ENCODE measurements around the gene ATG2B. TPM values are rescaled to one million over a fixed set of nuclear protein-coding genes. Genes with fewer than 3 reads are reported as not detected.
A peak's percentile ranks its signal among the peaks of the same experiment; 100 is the strongest.

ATG2B gene
- total RNA-seq, 1 donor from 2014 or later: 27.5 TPM

DNA sequence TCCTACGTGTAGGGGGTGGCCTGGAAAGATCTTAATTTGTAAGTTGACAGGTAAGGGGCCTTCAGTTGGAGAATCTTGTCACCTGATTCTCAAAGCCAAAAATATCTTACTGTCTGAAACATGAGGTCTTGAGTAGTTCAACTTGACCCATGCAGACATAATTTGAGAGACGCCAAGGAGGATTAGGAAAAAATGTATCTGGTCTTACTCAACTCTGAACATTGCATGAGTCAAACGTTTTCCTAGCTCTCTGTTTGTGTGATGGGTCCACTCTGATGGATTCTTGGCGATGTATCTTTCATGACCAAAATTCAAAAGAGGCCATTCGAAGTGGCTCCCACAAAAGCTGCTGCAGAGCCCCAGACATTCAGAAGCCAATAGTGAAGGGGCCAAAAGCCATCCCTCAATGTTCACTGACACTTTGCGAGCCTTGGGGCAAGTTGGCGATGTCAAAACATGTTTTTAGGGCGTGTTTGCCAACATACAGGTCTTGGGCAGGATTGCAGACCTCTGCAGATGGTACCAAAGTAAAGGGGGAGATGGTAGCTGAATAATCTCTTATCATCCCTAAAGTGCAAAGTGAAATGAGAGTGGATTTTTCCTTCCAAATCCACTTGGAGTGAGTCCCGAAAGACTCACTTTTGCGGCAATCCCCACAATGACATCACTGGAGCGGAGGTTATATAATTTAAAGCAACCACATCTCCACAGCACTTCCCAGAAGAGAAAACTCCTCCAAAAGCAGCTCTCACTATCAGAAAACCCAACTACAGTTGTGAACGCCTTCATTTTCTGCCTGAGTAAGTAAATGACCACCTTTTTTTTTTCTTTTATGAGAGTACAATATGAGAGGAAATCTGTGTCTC is 107.4 kb downstream of the ATG2B start, which contains the start of gene BDKRB1:
TSS of gene BDKRB1 (plus strand) at position 710 of the 866 bp plus-strand sequence. CDS start 7,473 bp downstream, outside the sequence.
- H3K27ac Mint-ChIP-seq (ENCODE audit: unreplicated experiment): no peak within 1 kb of the TSS
- peaks cover 7% of the 10 kb centered on the region for H3K9me3 Mint-ChIP-seq (ENCODE audit: unreplicated experiment)
- TF ChIP-seq, protein P1, sequence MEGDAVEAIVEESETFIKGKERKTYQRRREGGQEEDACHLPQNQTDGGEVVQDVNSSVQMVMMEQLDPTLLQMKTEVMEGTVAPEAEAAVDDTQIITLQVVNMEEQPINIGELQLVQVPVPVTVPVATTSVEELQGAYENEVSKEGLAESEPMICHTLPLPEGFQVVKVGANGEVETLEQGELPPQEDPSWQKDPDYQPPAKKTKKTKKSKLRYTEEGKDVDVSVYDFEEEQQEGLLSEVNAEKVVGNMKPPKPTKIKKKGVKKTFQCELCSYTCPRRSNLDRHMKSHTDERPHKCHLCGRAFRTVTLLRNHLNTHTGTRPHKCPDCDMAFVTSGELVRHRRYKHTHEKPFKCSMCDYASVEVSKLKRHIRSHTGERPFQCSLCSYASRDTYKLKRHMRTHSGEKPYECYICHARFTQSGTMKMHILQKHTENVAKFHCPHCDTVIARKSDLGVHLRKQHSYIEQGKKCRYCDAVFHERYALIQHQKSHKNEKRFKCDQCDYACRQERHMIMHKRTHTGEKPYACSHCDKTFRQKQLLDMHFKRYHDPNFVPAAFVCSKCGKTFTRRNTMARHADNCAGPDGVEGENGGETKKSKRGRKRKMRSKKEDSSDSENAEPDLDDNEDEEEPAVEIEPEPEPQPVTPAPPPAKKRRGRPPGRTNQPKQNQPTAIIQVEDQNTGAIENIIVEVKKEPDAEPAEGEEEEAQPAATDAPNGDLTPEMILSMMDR (IDR thresholded peaks at IDR 0.05; ENCODE audit: partially characterized antibody, unreplicated experiment): no peak
- no peak within 1 kb of the TSS for H3K4me3 Mint-ChIP-seq (ENCODE audit: unreplicated experiment)
- peaks cover 7% of the 10 kb centered on the region for H3K4me1 Mint-ChIP-seq (ENCODE audit: low read depth, unreplicated experiment)
- no peak for DNase-seq
- peaks cover 10% of the 10 kb centered on the region for H3K36me3 Mint-ChIP-seq (ENCODE audit: unreplicated experiment)
- peaks cover 4% of the 10 kb centered on the region for H3K27me3 Mint-ChIP-seq (ENCODE audit: unreplicated experiment)

DNA sequence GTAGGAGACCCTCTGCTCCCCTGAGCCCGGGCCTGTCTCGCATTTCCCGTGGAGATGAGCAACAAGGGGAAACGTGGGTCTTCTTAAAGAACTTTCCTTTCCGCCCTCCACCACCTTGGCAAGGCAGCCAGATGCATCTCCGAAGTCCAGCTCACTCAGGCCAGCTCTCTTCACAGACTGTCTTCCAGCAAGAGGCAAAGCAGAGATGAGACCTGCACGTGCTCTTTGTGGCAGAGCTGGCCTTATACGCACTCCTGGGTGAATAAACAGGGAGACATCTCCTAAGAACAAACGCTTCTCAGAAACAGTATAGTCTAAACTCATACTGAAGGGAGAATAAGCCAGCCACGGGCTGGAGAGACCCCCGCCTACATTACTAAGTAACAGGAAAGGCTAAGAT is 108.5 kb downstream of the ATG2B start:
- TF ChIP-seq, protein P1 (IDR thresholded peaks at IDR 0.05; ENCODE audit: partially characterized antibody, unreplicated experiment): no peak
- Mint-ChIP-seq H3K36me3 (ENCODE audit: unreplicated experiment) (peaks cover 8% of the 10 kb centered on the region), H3K9me3 (ENCODE audit: unreplicated experiment) (peaks cover 7% of the 10 kb centered on the region), H3K4me1 (ENCODE audit: low read depth, unreplicated experiment) (peaks cover 7% of the 10 kb centered on the region), H3K27me3 (ENCODE audit: unreplicated experiment) (peaks cover 4% of the 10 kb centered on the region), H3K27ac (ENCODE audit: unreplicated experiment) (no peak overlapping the region), H3K4me3 (ENCODE audit: unreplicated experiment) (no peak overlapping the region)
- DNase-seq: no peak

DNA sequence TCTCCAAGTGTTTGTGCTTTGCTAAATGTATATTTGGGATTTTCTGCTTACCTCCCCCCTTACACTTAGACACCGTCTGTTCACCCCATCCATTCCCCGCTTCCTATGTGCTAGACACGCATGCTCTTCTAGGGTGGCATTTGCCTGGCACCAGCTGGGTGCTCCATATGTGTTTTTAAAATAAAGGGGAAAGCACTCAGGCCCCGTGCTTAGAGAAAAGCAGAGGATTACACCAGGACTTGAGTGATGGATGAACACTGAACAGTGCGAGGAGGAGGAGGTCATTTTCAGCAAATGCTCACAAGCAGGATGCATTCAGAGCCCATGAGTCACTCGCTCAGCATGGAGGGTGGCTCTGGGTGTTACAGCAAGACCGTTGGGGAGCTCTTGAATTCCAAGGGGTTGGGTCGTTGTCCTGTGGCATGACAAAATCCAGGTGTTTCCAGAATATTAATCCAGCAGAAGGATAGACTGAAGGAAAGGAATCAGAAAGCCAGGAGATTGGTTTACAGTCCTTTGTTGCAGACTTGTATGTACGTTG is 110.1 kb downstream of the ATG2B start:
- Mint-ChIP-seq H3K27ac (ENCODE audit: unreplicated experiment) (peak overlapping the region; percentile 0), H3K27me3 (ENCODE audit: unreplicated experiment) (peaks cover 4% of the 10 kb centered on the region), H3K36me3 (ENCODE audit: unreplicated experiment) (peaks cover 8% of the 10 kb centered on the region), H3K4me3 (ENCODE audit: unreplicated experiment) (no peak overlapping the region), H3K9me3 (ENCODE audit: unreplicated experiment) (peaks cover 8% of the 10 kb centered on the region), H3K4me1 (ENCODE audit: low read depth, unreplicated experiment) (peaks cover 7% of the 10 kb centered on the region)
- DNase-seq: no peak
- TF ChIP-seq, protein P1 (IDR thresholded peaks at IDR 0.05; ENCODE audit: partially characterized antibody, unreplicated experiment): no peak

DNA sequence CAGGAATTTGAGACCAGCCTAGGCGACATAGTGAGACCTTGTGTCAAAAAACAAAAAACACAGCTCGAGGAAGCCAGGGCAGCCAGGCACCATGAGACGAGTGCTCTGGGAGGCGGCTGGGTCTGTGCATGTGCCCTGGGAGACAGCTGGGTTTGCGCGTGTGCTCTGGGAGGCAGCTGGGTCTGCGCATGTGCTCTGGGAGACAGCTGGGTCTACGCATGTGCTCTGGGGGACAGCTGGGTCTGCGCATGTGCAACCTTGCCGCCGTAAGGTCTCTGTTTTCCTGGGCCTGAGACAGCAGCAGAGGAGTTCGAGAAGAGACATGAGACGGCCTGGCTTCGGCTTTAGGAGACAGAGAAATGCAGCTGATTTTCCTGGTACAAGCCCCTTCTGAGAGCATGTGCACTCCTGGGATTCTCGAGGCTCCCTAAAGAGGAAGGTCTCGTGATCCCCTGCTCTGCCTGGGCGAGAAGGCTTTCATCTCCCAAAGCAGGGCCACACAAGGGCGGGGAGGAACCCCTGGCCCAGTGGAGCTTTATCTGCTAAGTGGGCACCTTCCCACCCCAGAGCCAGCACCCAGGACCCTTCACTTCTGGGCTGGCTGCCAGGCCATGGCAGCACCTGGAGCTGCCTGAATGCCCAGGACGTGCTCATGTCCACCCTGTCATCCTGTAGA is 110.7 kb downstream of the ATG2B start:
- Mint-ChIP-seq H3K36me3 (ENCODE audit: unreplicated experiment) (peaks cover 8% of the 10 kb centered on the region), H3K27ac (ENCODE audit: unreplicated experiment) (peak overlapping the region; percentile 70), H3K4me3 (ENCODE audit: unreplicated experiment) (no peak overlapping the region), H3K4me1 (ENCODE audit: low read depth, unreplicated experiment) (peaks cover 7% of the 10 kb centered on the region), H3K27me3 (ENCODE audit: unreplicated experiment) (peaks cover 4% of the 10 kb centered on the region), H3K9me3 (ENCODE audit: unreplicated experiment) (peaks cover 8% of the 10 kb centered on the region)
- TF ChIP-seq, protein P1 (IDR thresholded peaks at IDR 0.05; ENCODE audit: partially characterized antibody, unreplicated experiment): no peak
- DNase-seq: no peak

All from glutamatergic neuron (in vitro differentiated cells).